HG03439 (cell line): Measurements from ENCODE around the gene SERPINE1.

Source experiments
- ATAC-seq: cut with Tn5 transposase; IDR thresholded peaks from one replicate; pipeline ENCODE4 v1.9.1; 2021; ENCODE audit warnings: mild to moderate bottlenecking, moderate library complexity; ENCODE audit not compliant: unreplicated experiment

SERPINE1 gene

GRCh38 chr7:101185258-101185839, 58.4 kb downstream of the SERPINE1 start:
- no peak for ATAC-seq

- no peak for ATAC-seq
These were observed 59.3 kb downstream of the SERPINE1 start for GRCh38 chr7:101186194-101186593.

GRCh38 chr7:101186844-101187428, 60.0 kb downstream of the SERPINE1 start:
- ATAC-seq: no peak
